Activated CD8-positive, alpha-beta T cell treated with anti-CD3 and anti-CD28 coated beads for 36 hours (primary cell): ENCODE results near the gene BDNF. TPM values are rescaled to one million over a fixed set of nuclear protein-coding genes. Genes with fewer than 3 reads are reported as not detected.

Experiments
- ATAC-seq: fragments of 200-7000 bp; cut with Tn5 transposase; one replicate; pipeline ENCODE4 v1.10.0; 2021; ENCODE audit warnings: mild to moderate bottlenecking, moderate library complexity
- CTCF ChIA-PET: fragments of 350-600 bp; sonication (Branson Sonifier 250); formaldehyde crosslinking; loops from one replicate; lab custom pipeline; 2021; ENCODE audit warnings: antibody characterized with exemption; lab: Charles Lee
- POLR2A ChIA-PET: fragments of 350-600 bp; sonication (Branson Sonifier 250); formaldehyde crosslinking; loops from one replicate; lab custom pipeline; 2021; ENCODE audit warnings: antibody characterized with exemption; lab: Charles Lee
- DNase-seq: peaks from one replicate; pipeline ENCODE4 v3.0.0-alpha.2; 2020
- H3K27ac Mint-ChIP-seq: one replicate; pipeline ENCODE4 v1.8.0; 2021; ENCODE audit warnings: mild to moderate bottlenecking, mixed read lengths
- H3K27me3 Mint-ChIP-seq: one replicate; pipeline ENCODE4 v1.8.0; 2021; ENCODE audit warnings: mixed read lengths
- H3K36me3 Mint-ChIP-seq: one replicate; pipeline ENCODE4 v1.8.0; 2021; ENCODE audit warnings: low read depth, mixed read lengths
- H3K4me1 Mint-ChIP-seq: one replicate; pipeline ENCODE4 v1.8.0; 2021; ENCODE audit warnings: low read depth, mixed read lengths
- H3K4me3 Mint-ChIP-seq: one replicate; pipeline ENCODE4 v1.8.0; 2021; ENCODE audit warnings: mild to moderate bottlenecking, moderate library complexity, mixed read lengths
- H3K9me3 Mint-ChIP-seq: one replicate; pipeline ENCODE4 v1.8.0; 2021; ENCODE audit warnings: mixed read lengths
- intact Hi-C: fragments of 100-400 bp; cut with micrococcal nuclease; formaldehyde crosslinking; loops from one replicate; pipeline ENCODE4 v1.10.0; 2022
- total RNA-seq, 2 experiments: library from RNA; stranded (reverse); gene quantifications; one replicate each; pipeline ENCODE4 v1.2.3, GENCODE V29; 2021
- TF ChIP-seq, protein P1 (sequence below): fragments of 200-600 bp; IDR thresholded peaks from one replicate; pipeline ENCODE4 v1.8.0; 2022; ENCODE audit warnings: antibody characterized with exemption, mild to moderate bottlenecking

BDNF gene
- total RNA-seq, 2 experiments from 2014 or later = not detected

DNA sequence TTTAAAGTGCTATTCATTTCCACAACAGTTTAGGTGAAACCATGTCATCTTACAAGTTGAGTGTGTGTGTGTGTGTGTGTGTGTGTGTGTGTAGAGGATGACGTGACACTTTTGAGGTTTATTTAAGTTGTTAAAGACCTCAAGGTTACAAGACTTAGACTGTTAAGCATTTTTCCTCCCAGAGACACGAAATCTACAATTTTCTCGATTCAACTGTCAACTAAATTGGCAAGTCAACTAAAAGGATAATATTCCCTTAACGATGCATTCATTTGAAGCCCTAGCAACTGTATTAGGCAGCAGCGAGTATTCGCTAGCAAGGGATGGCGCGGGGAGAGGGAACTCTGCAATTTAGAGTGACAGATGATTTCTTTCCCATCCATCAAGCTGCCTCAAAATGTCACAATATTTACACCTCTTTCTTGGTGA is 17.6 kb upstream of the BDNF start:
- peaks cover 2% of the 10 kb centered on the region for H3K36me3 Mint-ChIP-seq
- ATAC-seq (no peak), DNase-seq (no peak)
- H3K4me3 Mint-ChIP-seq = no peak overlapping the region
- no peak overlapping the region for H3K27ac Mint-ChIP-seq
- ChIA-PET POLR2A (no interaction called here), CTCF (interaction anchor here (0.8 to 3.5 kb wide), 9 partner anchors 13 to 84 kb away, joined by 3 to 28 read pairs (median 4); no protein-coding TSS in a partner anchor)
- peaks cover 12% of the 10 kb centered on the region for H3K4me1 Mint-ChIP-seq
- H3K9me3 Mint-ChIP-seq = peaks cover 16% of the 10 kb centered on the region
- TF ChIP-seq, protein P1, sequence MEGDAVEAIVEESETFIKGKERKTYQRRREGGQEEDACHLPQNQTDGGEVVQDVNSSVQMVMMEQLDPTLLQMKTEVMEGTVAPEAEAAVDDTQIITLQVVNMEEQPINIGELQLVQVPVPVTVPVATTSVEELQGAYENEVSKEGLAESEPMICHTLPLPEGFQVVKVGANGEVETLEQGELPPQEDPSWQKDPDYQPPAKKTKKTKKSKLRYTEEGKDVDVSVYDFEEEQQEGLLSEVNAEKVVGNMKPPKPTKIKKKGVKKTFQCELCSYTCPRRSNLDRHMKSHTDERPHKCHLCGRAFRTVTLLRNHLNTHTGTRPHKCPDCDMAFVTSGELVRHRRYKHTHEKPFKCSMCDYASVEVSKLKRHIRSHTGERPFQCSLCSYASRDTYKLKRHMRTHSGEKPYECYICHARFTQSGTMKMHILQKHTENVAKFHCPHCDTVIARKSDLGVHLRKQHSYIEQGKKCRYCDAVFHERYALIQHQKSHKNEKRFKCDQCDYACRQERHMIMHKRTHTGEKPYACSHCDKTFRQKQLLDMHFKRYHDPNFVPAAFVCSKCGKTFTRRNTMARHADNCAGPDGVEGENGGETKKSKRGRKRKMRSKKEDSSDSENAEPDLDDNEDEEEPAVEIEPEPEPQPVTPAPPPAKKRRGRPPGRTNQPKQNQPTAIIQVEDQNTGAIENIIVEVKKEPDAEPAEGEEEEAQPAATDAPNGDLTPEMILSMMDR = no peak
- intact Hi-C loops = no loop called here
- H3K27me3 Mint-ChIP-seq = peaks cover 53% of the 10 kb centered on the region

DNA sequence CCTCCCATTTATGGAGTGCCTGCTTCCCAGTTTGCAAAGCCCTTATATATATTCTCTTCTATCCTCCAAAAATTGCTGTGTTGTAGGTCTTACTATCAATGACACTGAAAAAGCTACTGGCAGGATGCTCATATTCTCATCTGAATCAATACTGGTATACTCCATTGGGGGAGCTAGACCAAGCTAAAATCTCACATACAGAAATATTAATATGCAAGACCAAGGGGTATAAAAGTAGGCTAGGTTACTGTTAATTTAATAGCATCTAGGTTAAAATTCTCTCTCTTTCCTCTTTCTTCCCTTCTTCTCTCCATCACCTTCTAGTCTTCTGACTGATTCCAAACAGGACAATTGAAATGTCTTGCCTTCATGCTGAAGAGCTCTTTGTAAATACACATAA is 17.1 kb upstream of the BDNF start:
- TF ChIP-seq, protein P1 = no peak
- H3K27me3 Mint-ChIP-seq = peaks cover 52% of the 10 kb centered on the region
- peaks cover 2% of the 10 kb centered on the region for H3K36me3 Mint-ChIP-seq
- H3K4me1 Mint-ChIP-seq = peaks cover 12% of the 10 kb centered on the region
- H3K9me3 Mint-ChIP-seq = peaks cover 16% of the 10 kb centered on the region
- H3K27ac Mint-ChIP-seq = no peak overlapping the region
- CTCF ChIA-PET = interaction anchor here (0.8 to 3.5 kb wide), 8 partner anchors 13 to 84 kb away, joined by 3 to 28 read pairs (median 4); no protein-coding TSS in a partner anchor
- intact Hi-C loops = no loop called here
- no peak for ATAC-seq
- H3K4me3 Mint-ChIP-seq = no peak overlapping the region
- no peak for DNase-seq
- POLR2A ChIA-PET = no interaction called here

DNA sequence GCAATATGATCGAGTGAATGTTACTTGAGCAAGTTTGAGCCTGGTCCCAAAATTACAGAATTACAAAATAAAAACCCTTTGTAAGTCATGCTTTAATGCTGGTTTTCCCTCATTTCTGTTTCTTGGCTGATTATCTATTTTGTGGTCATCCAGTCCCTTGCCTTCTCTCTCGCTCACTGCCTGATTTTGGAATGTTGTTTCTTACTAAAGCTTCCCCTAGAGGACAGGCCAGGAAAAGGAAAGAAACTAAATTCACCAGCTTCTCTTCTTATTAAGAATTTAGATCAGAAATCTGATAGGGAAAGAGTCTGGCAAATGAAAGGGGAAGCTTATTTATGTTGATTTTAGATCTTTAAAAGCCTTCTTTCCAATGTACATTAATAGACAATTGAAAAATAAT is 16.6 kb upstream of the BDNF start:
- intact Hi-C loops = no loop called here
- peaks cover 8% of the 10 kb centered on the region for H3K4me1 Mint-ChIP-seq

DNA sequence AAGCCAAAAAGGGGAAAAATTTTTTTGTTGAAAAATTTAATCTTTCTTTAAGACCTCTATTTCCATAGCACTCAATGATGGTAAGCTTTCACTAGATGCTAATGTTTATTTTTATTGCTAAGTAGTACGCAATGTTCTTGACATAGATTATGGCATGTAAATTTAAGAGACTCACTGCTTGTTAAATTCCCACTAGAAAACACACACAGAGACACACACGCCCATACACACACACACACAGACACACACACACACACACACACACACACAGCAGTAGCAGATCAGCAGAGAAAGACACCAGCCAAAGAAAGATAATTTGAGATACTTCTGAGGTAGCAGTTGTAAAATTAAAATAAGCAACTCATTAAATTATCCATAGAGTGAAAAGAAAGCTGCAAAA is 16.0 kb upstream of the BDNF start:
- intact Hi-C loops = no loop called here
- ATAC-seq (no peak), DNase-seq (no peak)
- CTCF ChIA-PET = interaction anchor here (1.5 to 3.5 kb wide), 3 partner anchors 11 to 18 kb away, joined by 3 to 28 read pairs (median 10); no protein-coding TSS in a partner anchor
- TF ChIP-seq, protein P1 = no peak
- Mint-ChIP-seq H3K9me3 (peaks cover 14% of the 10 kb centered on the region), H3K36me3 (peaks cover 2% of the 10 kb centered on the region), H3K4me3 (no peak overlapping the region), H3K27me3 (peaks cover 40% of the 10 kb centered on the region), H3K27ac (no peak overlapping the region), H3K4me1 (peaks cover 5% of the 10 kb centered on the region)
- POLR2A ChIA-PET = no interaction called here

More for the DNA sequence above, 16.6 kb upstream of the BDNF start:
- TF ChIP-seq, protein P1 = no peak
- Mint-ChIP-seq H3K36me3 (peaks cover 2% of the 10 kb centered on the region), H3K27ac (no peak overlapping the region), H3K4me3 (no peak overlapping the region), H3K9me3 (peaks cover 16% of the 10 kb centered on the region), H3K27me3 (peaks cover 46% of the 10 kb centered on the region)
- ChIA-PET CTCF (interaction anchor here (0.8 to 3.5 kb wide), 8 partner anchors 12 to 85 kb away, joined by 3 to 28 read pairs (median 3); no protein-coding TSS in a partner anchor), POLR2A (no interaction called here)
- ATAC-seq (no peak), DNase-seq (no peak)

DNA sequence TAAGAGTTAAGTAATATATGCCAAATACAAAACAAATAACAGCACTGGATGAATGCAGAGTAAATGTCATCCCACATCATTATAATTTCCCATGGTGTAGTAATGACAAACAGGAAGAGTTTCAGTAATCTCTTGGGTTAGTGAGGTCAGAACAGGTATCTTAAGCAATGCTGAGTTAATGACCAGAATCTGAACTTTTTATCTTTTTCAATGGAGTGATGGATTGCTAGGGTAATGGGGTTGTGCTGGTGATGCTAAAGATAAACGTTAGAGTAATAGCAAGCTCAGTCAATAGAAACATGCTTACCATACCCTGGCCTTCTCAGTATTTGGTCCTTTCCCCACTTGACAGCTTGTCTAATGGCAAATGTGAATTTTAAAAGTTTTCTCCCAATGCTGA is 11.5 kb upstream of the BDNF start:
- DNase-seq = no peak
- TF ChIP-seq, protein P1 = no peak
- H3K9me3 Mint-ChIP-seq = no peaks in the 10 kb centered on the region
- H3K4me1 Mint-ChIP-seq = no peaks in the 10 kb centered on the region
- H3K27ac Mint-ChIP-seq = no peak overlapping the region
- no peak overlapping the region for H3K4me3 Mint-ChIP-seq
- no peaks in the 10 kb centered on the region for H3K36me3 Mint-ChIP-seq
- ChIA-PET CTCF (interaction anchor here (1.9 to 4.5 kb wide), 2 partner anchors 9 to 13 kb away, joined by 7 to 20 read pairs; no protein-coding TSS in a partner anchor), POLR2A (interaction anchor here (1.4 kb wide), 1 partner anchor 11 kb away, joined by 4 read pairs; no protein-coding TSS in a partner anchor)
- intact Hi-C loops = no loop called here
- ATAC-seq = no peak
- peaks cover 7% of the 10 kb centered on the region for H3K27me3 Mint-ChIP-seq
